Astrocyte (in vitro differentiated cells and primary cell): Measurements from ENCODE around the gene NPAS3.

Experiments
- CTCF ChIP-seq: IDR thresholded peaks from 2 replicates; pipeline ENCODE4 v1.5.1; 2011; ENCODE audit warnings: low read depth, mild to moderate bottlenecking, inconsistent platforms, low read length, moderate library complexity; ENCODE audit not compliant: insufficient read depth
- EZH2 ChIP-seq: IDR thresholded peaks from 2 replicates; pipeline ENCODE4 v1.6.1; 2012; ENCODE audit warnings: mild to moderate bottlenecking, low read length, inconsistent platforms; ENCODE audit not compliant: insufficient read depth

DNA sequence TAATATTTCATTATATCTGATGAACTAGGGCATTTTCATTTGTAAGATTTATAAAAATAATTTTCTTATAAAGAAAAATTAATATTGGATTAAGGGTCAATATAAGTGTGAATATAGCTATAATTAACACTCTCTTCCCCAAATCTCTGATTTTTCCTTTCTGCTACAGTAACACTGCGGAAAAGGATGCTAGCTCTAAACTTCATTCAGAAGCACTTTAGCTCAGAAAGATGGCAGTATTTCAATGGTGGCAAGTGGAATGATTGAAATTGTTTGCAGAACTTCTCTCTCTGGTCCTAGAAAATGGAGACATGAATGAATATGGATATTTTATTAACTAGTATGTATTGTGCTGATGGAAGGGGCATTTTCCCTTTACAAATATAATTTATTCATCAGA, 8.4 kb downstream of the NPAS3 start:
- no peak for TF ChIP-seq CTCF
- TF ChIP-seq EZH2 = no peak
